Bone marrow (tissue), 2 donors: ENCODE results near the gene COL6A3.

Experiments
- DNase-seq, 2 donors: peaks; one replicate each; lab custom pipeline; 2025; lab: John Stamatoyannopoulos, UW

Gene COL6A3

GRCh38 chr2:237295889-237296480 lies 118.0 kb downstream of the COL6A3 start:
- DNase-seq = no peak

GRCh38 chr2:237294460-237294859 lies 119.5 kb downstream of the COL6A3 start:
- DNase-seq = no peak

DNA sequence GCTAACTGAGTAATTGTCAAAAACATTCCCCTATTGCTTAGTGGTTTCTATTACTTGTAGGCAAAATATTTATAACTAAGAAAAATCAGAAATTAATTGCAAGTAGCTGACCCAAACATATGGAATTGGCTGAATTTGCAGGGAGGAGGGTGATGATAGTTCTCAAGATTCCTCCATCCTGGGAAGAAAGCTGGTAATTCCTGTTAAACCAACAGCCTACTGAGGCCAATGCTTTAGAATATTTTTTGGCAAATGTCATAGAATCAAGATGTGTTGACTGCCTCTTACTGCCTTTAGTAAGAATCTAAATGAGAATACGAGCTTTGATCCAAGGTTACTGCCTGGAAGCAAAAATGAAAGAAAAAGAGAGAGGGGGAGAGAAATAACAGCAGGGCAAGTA lies 120.0 kb downstream of the COL6A3 start:
- no peak for DNase-seq

GRCh38 chr2:237291138-237291792 lies 122.7 kb downstream of the COL6A3 start:
- peak; percentile 18 to 44 for DNase-seq

DNA sequence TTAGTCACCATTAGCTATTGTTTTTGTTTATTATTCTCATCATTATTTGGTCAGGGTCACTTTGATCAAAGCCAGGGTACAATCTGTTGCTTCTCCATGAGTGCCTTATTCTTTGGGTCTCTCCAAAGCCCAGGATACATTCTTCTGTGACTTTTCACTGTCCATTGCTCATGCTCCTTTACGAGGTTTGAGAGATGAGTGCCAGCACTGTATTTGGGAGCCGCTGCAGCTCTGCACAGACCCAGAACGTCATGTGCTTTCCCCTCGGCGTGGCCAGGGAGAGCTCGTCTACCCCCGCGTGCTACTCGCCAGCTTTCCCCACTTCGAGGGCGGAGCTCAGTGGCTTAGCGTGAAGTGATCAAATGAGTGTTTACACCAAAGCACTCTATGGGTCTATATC lies 123.7 kb downstream of the COL6A3 start:
- no peak for DNase-seq

DNA sequence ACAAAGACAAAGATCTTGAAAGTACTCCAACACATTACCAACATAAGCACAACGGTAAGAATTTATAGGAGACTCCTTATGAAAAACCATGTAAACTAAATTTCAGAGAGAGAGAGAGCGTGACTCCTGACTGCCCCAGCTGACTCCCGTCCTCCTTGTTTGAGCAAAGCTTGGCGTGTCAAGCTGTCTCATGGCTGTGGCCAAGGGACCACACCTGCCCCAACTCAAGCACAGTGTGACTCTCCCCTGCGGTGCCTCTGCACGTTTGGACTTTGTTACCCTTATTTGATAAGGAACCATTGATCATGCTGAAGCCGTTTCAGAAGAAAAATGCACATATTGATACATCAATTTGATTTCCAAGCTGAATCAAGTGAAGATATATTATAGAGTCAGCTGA lies 124.8 kb downstream of the COL6A3 start:
- DNase-seq = no peak

GRCh38 chr2:237287872-237288271 lies 126.1 kb downstream of the COL6A3 start:
- no peak for DNase-seq

GRCh38 chr2:237283131-237283928 lies 130.6 kb downstream of the COL6A3 start:
- DNase-seq = no peak

DNA sequence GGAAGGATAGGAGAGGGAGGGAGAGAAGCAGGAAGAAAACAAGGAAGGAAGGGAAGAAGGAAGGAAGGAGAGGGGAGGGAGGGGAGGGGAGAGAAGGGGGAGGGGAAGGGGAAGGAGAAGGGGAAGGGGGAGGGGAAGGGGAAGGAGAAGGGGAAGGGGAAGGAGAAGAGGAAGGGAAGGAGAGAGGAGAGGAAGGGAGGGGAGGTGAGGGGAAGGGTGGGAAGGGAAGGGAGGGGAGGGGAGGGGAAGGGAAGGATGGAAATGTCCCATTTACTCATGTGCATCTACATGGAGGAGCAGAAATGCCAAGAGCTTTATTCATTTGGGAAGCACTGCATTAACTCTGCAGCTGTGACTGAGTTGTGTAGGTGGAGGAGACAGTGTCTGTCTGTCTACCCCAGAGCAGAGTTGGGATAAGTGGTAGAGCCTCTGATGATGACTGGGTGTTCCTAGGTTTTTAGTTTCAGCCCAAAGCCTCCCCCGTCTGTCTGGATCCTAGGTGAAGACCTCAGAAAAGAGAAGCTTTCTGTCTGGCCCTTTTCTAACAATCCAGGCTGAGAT lies 131.3 kb downstream of the COL6A3 start:
- no peak for DNase-seq

DNA sequence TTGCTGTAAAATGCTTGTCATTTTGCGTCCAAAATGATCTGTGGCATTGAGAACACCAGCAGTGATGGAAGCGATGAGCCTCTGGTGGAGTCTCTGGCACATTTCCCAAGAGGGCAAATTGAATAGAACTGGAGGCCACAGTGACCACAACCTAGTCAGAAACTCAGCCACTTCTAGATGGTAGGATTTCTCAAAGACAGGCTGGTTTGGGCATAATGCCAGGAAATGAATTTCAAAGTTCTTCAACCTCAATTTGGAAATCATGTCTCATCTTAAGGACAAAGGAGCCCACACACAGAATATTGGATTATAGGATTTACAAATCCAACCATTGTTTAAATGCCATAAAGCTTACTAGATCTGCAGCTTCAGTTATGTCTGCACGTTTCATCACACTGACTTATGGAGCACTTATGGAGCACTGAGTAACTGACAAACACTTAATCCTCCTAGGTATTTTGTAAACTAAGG lies 132.1 kb downstream of the COL6A3 start:
- no peak for DNase-seq

GRCh38 chr2:237280939-237281338 lies 133.0 kb downstream of the COL6A3 start:
- no peak for DNase-seq

DNA sequence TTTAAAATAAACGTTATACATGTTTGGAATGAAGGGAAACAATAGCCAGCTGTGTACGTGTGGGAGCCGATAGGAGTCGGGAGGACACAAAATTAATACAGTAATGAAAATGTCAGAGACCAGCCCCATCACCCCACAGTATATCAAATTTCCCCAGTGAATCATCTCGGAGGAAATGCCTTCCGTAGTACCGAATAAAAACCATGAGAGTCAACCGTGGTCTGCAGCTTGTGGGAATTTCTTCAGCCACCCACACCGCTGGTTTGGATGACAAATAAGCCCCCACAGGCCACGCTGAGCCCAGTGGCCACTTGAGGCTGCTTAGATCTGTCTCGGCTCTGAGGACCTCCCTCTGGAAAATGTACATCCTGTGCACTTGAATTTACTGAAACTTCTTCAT lies 133.7 kb downstream of the COL6A3 start:
- DNase-seq = no peak

DNA sequence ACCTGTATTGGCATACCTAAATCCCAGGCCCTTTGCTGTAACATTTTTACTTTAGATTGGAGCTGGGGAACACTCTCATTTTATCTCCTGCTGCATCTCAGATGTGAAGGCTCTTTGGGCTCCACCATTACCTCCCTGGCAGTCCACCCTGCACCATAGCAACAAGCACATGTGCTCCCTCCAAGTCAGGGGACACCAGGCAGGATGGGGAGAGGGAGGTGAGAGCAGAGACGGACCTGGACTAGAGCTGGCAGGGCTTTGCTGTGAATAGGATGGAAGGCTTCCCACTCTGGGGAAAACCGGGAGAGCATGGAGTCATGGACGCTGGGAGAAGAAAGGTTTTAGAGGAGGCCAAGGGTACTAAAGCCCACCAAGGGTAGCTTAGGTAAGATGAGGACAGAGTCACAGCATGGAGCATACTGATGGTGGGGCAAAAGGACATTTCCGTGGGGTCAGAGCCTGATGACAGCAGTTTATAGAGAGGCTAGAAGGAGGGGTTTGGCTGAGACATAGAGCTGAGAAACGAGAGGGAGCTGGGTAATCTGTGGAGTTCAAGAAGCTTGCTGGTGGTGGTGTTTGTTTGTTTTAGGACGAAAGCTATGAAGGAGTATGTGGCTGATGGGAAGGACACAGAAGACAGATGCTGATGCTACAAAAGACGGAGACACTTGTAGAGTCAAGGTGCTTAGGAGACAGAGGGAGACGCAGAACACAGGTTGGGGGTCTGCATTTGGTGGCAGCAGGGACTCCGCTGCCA lies 134.8 kb downstream of the COL6A3 start:
- no peak for DNase-seq

DNA sequence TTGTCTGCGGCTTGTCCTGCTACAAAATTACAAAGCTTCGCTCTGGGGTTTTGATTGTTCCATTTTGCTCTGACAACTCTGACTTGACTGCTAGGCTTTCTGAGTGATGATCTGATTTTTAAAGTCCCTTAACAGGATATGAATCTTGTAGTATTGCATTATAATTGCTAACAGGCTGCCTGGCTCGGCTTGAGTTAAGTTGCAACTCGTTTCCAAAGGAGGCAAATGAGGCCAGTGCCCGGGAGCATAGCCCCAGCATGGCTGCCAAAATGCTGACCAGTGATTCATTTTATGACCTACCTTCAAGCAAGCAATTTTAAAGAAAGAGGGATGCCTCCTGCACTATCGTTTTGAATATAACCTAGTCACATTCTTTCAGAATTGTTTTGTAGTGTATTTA lies 135.4 kb downstream of the COL6A3 start:
- DNase-seq = no peak

GRCh38 chr2:237276716-237277490 lies 137.1 kb downstream of the COL6A3 start:
- no peak for DNase-seq
